CD14-positive monocyte (primary cell): ENCODE measurements around the gene ANAPC10. TPM values are rescaled to one million over a fixed set of nuclear protein-coding genes. Genes with fewer than 3 reads are reported as not detected.

ENCODE experiments used
- DNase-seq, 3 donors: peaks; one replicate each; pipeline ENCODE4 v3.0.0-alpha.2; 2011 to 2022
- H2AFZ ChIP-seq: 2 replicates; pipeline ENCODE4 v1.6.0; 2012; ENCODE audit warnings: mild to moderate bottlenecking, low read depth, low read length, inconsistent platforms; ENCODE audit not compliant: insufficient read depth, poor library complexity, severe bottlenecking
- H3K27ac ChIP-seq, 2 donors: 1 replicate in 1 of 2; 2 replicates in 1 of 2; pipeline ENCODE4 v1.5.1; 2012 to 2013; ENCODE audit warnings: low read length in 2 of 2, control low read depth in 1 of 2, inconsistent platforms in 1 of 2, low read depth in 1 of 2, mild to moderate bottlenecking in 1 of 2
- H3K27me3 ChIP-seq, 2 donors: one replicate each; pipeline versions ENCODE4 v1.6.0 to v1.6.1; 2011 to 2013; ENCODE audit warnings: low read length in 2 of 2; ENCODE audit not compliant: control insufficient read depth in 2 of 2, insufficient read depth in 2 of 2
- H3K36me3 ChIP-seq, 2 donors: replicated peaks in 1 of 2; 1 replicate in 1 of 2; 2 replicates in 1 of 2; pipeline versions ENCODE4 v1.5.1 to v1.6.1; 2012 to 2013; ENCODE audit warnings: low read length in 2 of 2, control low read depth in 1 of 2, inconsistent platforms in 1 of 2, mild to moderate bottlenecking in 1 of 2; ENCODE audit not compliant: insufficient read depth in 2 of 2, control insufficient read depth in 1 of 2
- H3K4me1 ChIP-seq, 2 donors: 1 replicate in 1 of 2; 2 replicates in 1 of 2; pipeline versions ENCODE4 v1.5.1 to v1.6.1; 2012 to 2013; ENCODE audit warnings: low read length in 2 of 2, control low read depth in 1 of 2, inconsistent platforms in 1 of 2, mild to moderate bottlenecking in 1 of 2, moderate library complexity in 1 of 2; ENCODE audit not compliant: insufficient read depth in 2 of 2, control insufficient read depth in 1 of 2
- H3K4me2 ChIP-seq: replicated peaks from 2 replicates; pipeline ENCODE3; 2012; ENCODE audit warnings: low read length, moderate library complexity, mild to moderate bottlenecking; ENCODE audit not compliant: poor library complexity, severe bottlenecking; ENCODE audit errors: extremely low read depth
- H3K4me3 ChIP-seq, 3 experiments: fragments of 200-600 bp in 1 of 3; sonication (generic) in 1 of 3; replicated peaks in 1 of 3; 1 replicate in 2 of 3; 2 replicates in 1 of 3; pipeline ENCODE4 v1.5.1; 2011 to 2013; ENCODE audit warnings: low read length in 3 of 3, mild to moderate bottlenecking in 3 of 3, control low read depth in 2 of 3, low read depth in 2 of 3, inconsistent platforms in 1 of 3, moderate library complexity in 1 of 3
- H3K79me2 ChIP-seq: 2 replicates; pipeline ENCODE4 v1.6.0; 2012; ENCODE audit warnings: mild to moderate bottlenecking, control low read depth, inconsistent platforms, low read length, moderate library complexity; ENCODE audit not compliant: insufficient read depth
- H3K9ac ChIP-seq: 2 replicates; pipeline ENCODE4 v1.6.0; 2017; ENCODE audit warnings: low read length, mild to moderate bottlenecking; ENCODE audit not compliant: insufficient read depth, poor library complexity, severe bottlenecking
- H3K9me3 ChIP-seq, 2 donors: replicated peaks in 1 of 2; 1 replicate in 1 of 2; 2 replicates in 1 of 2; pipeline versions ENCODE4 v1.5.1 to v1.6.1; 2012 to 2013; ENCODE audit warnings: low read length in 2 of 2, control low read depth in 1 of 2; ENCODE audit not compliant: control insufficient read depth in 1 of 2, insufficient read depth in 1 of 2
- H4K20me1 ChIP-seq: 2 replicates; pipeline ENCODE4 v1.6.0; 2012; ENCODE audit warnings: mild to moderate bottlenecking, low read length, control low read depth, moderate library complexity; ENCODE audit not compliant: insufficient read depth
- H3K27ac Mint-ChIP-seq, 7 donors: one replicate each; pipeline ENCODE4 v1.8.0; 2020; ENCODE audit warnings: mild to moderate bottlenecking in 7 of 7, mixed read lengths in 7 of 7, moderate library complexity in 6 of 7, inconsistent platforms in 2 of 7
- H3K27me3 Mint-ChIP-seq, 3 donors: one replicate each; pipeline ENCODE4 v1.8.0; 2021 to 2022; ENCODE audit warnings: low read depth in 3 of 3, mild to moderate bottlenecking in 3 of 3, mixed read lengths in 3 of 3, moderate library complexity in 3 of 3, inconsistent platforms in 1 of 3
- H3K36me3 Mint-ChIP-seq, 2 donors: one replicate each; pipeline ENCODE4 v1.8.0; 2020; ENCODE audit warnings: mixed read lengths in 2 of 2, inconsistent platforms in 1 of 2, mild to moderate bottlenecking in 1 of 2
- H3K4me1 Mint-ChIP-seq: one replicate; pipeline ENCODE4 v1.8.0; 2020; ENCODE audit warnings: mild to moderate bottlenecking, mixed read lengths
- H3K4me3 Mint-ChIP-seq, 2 donors: one replicate each; pipeline ENCODE4 v1.8.0; 2020; ENCODE audit warnings: mild to moderate bottlenecking in 2 of 2, mixed read lengths in 2 of 2, moderate library complexity in 1 of 2
- H3K9me3 Mint-ChIP-seq, 7 donors: one replicate each; pipeline ENCODE4 v1.8.0; 2020 to 2022; ENCODE audit warnings: mixed read lengths in 7 of 7, mild to moderate bottlenecking in 6 of 7, moderate library complexity in 6 of 7, inconsistent platforms in 2 of 7
- CTCF ChIP-seq: fragments of 200-600 bp; IDR thresholded peaks from one replicate; pipeline ENCODE4 v1.8.0; 2022; ENCODE audit warnings: antibody characterized with exemption, mild to moderate bottlenecking
- WGBS: methylation state at CpG from one replicate; pipeline ENCODE4 v1.1.5; 2013; ENCODE audit warnings: missing lambda C conversion rate; ENCODE audit not compliant: insufficient coverage; 5-methylcytosine and 5-hydroxymethylcytosine counted together
- intact Hi-C, 2 donors: fragments of 100-400 bp; cut with micrococcal nuclease; formaldehyde crosslinking; loops; one replicate each; pipeline versions ENCODE4 v1.15.0 to v1.15.1; 2023
- polyA plus RNA-seq, 3 donors: library from polyadenylated mRNA; depleted of rRNA in 1 of 3; unstranded in 2 of 3; stranded (reverse) in 1 of 3; fragments of 300-500 nt in 2 of 3; fragments of >200 nt in 1 of 3; fragmentation: Illumina TruSeq in 2 of 3; gene quantifications; 1 replicate in 2 of 3; 2 replicates in 1 of 3; pipeline ENCODE4 v1.2.3, GENCODE V29; 2012 to 2021

Gene ANAPC10
- polyA plus RNA-seq, 3 donors = 11.1 to 25.4 (median 21.3) TPM

GRCh38 chr4:145107126-145107525, 9.1 kb upstream of the ANAPC10 start:
- peaks cover 4% of the 10 kb centered on the region for H4K20me1 ChIP-seq
- no peak overlapping the region for H3K4me2 ChIP-seq
- Mint-ChIP-seq H3K9me3 (no peaks in the 10 kb centered on the region), H3K36me3 (peaks cover 54 to 63% of the 10 kb centered on the region in 2 donors), H3K4me1 (peaks cover 5% of the 10 kb centered on the region), H3K27ac (peak overlapping the region in 1 of 7 donors; percentile 10), H3K27me3 (no peaks in the 10 kb centered on the region), H3K4me3 (no peak overlapping the region)
- no peak overlapping the region for H3K9ac ChIP-seq
- H3K27ac ChIP-seq = no peak overlapping the region
- no peak overlapping the region for H3K4me3 ChIP-seq
- H3K79me2 ChIP-seq = peaks cover 28% of the 10 kb centered on the region
- no CpG with 5 or more reads among the region's 2 CpGs for WGBS
- H3K36me3 ChIP-seq = peaks cover 79 to 80% of the 10 kb centered on the region in 2 donors
- H2AFZ ChIP-seq = no peak overlapping the region
- no peak for TF ChIP-seq CTCF
- peaks cover 5 to 12% of the 10 kb centered on the region in 2 donors for H3K4me1 ChIP-seq
- no peaks in the 10 kb centered on the region for H3K27me3 ChIP-seq
- intact Hi-C loops = loop anchor here in 1 of 2 donors (10.0 kb wide), 1 partner anchor 78 kb away; the partner anchor contains the start of gene OTUD4
- H3K9me3 ChIP-seq = no peaks in the 10 kb centered on the region
- no peak for DNase-seq

GRCh38 chr4:145103496-145103895, 5.5 kb upstream of the ANAPC10 start:
- Histone ChIP-seq H3K27me3 (no peaks in the 10 kb centered on the region), H3K4me2 (no peak overlapping the region), H3K79me2 (peaks cover 64% of the 10 kb centered on the region), H3K36me3 (peaks cover 43 to 44% of the 10 kb centered on the region in 2 donors), H3K4me3 (no peak overlapping the region), H4K20me1 (peaks cover 4% of the 10 kb centered on the region), H3K9me3 (no peaks in the 10 kb centered on the region), H3K4me1 (peaks cover 20 to 29% of the 10 kb centered on the region in 2 donors), H3K27ac (peak overlapping the region in 1 of 2 donors; percentile 43), H3K9ac (no peak overlapping the region), H2AFZ (no peak overlapping the region)
- Mint-ChIP-seq H3K4me1 (peaks cover 18% of the 10 kb centered on the region), H3K27ac (peak overlapping the region in 6 of 7 donors; percentile 15 to 87 (median 75)), H3K9me3 (no peaks in the 10 kb centered on the region), H3K4me3 (no peak overlapping the region), H3K36me3 (peaks cover 25 to 31% of the 10 kb centered on the region in 2 donors), H3K27me3 (no peaks in the 10 kb centered on the region)
- intact Hi-C loops = loop anchor here in 1 of 2 donors (10.0 kb wide), 1 partner anchor 81 kb away; the partner anchor contains the start of gene OTUD4
- no CpG with 5 or more reads among the region's 3 CpGs for WGBS
- DNase-seq = peak; percentile 32 to 75 (median 38)
- TF ChIP-seq CTCF = no peak
